CD1c-positive myeloid dendritic cell (primary cell): ENCODE data around the gene PRPF6.
A peak's percentile ranks its signal among the peaks of the same experiment; 100 is the strongest.

Source experiments
- DNase-seq: peaks from one replicate; pipeline ENCODE4 v3.0.0-alpha.2; 2016; ENCODE audit errors: extremely low spot score

The PRPF6 gene

GRCh38 chr20:64064145-64064698 is 83.3 kb downstream of the PRPF6 start:
- DNase-seq: no peak

GRCh38 chr20:64065062-64065973 is 84.4 kb downstream of the PRPF6 start:
- DNase-seq: no peak

- DNase-seq: peak; percentile 43
Observed at GRCh38 chr20:64065974-64066343, 85.0 kb downstream of the PRPF6 start.

GRCh38 chr20:64067005-64067632 is 86.2 kb downstream of the PRPF6 start:
- peak; percentile 6 for DNase-seq

GRCh38 chr20:64067733-64068307 is 86.9 kb downstream of the PRPF6 start:
- DNase-seq: no peak

GRCh38 chr20:64068386-64069208 is 87.7 kb downstream of the PRPF6 start:
- DNase-seq: no peak

GRCh38 chr20:64069209-64069613 is 88.3 kb downstream of the PRPF6 start:
- no peak for DNase-seq

- DNase-seq: peak; percentile 10
Observed at GRCh38 chr20:64069614-64070243, 88.8 kb downstream of the PRPF6 start.

GRCh38 chr20:64070244-64070993 is 89.5 kb downstream of the PRPF6 start:
- no peak for DNase-seq

- no peak for DNase-seq
Observed at GRCh38 chr20:64071341-64072332, 90.7 kb downstream of the PRPF6 start.

GRCh38 chr20:64072498-64073063 is 91.6 kb downstream of the PRPF6 start:
- DNase-seq: no peak

- no peak for DNase-seq
Observed at GRCh38 chr20:64073476-64074183, 92.7 kb downstream of the PRPF6 start.

- DNase-seq: no peak
Observed at GRCh38 chr20:64074184-64074789, 93.4 kb downstream of the PRPF6 start.

GRCh38 chr20:64074963-64075362 is 94.0 kb downstream of the PRPF6 start:
- DNase-seq: no peak

GRCh38 chr20:64075556-64075955 is 94.6 kb downstream of the PRPF6 start:
- no peak for DNase-seq

- no peak for DNase-seq
Observed at GRCh38 chr20:64076061-64076997, 95.4 kb downstream of the PRPF6 start.

- DNase-seq: peak; percentile 63
Observed at GRCh38 chr20:64077094-64077493, 96.2 kb downstream of the PRPF6 start.
